ENCODE measurements around the gene MIEF1.
A peak's percentile ranks its signal among the peaks of the same experiment; 100 is the strongest.

MIEF1 gene

DNA sequence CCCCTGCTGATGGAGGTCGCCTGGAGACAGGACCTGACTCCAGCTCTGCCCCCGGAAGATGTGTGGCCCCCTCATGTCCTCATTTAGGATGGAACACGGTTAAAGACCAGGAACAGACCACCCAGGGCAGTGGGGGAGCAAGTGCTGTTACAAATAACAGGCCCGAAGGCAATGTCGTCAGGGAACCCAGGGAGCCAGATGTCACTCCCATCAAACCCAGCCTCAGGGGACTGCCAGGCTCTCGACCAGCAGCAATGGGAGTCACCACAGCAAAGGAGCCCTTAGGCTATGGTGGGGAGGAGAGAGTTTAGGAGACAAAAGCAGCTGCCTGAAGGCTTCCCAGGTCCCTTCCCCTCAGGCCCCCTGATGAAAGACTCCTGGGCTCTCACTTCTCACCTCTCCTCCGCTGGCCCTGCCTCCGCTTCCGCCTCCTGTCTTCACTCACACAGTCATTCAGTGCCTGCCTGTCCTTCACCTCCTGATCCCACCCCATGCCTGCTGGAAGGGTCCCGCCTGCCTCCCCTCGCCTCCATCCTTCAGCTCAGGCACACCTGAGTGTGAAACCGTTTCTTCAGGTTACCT, 26.1 kb downstream of the MIEF1 start:
- no peak for DNase-seq (ENCODE audit: low read depth in 2 of 2)

DNA sequence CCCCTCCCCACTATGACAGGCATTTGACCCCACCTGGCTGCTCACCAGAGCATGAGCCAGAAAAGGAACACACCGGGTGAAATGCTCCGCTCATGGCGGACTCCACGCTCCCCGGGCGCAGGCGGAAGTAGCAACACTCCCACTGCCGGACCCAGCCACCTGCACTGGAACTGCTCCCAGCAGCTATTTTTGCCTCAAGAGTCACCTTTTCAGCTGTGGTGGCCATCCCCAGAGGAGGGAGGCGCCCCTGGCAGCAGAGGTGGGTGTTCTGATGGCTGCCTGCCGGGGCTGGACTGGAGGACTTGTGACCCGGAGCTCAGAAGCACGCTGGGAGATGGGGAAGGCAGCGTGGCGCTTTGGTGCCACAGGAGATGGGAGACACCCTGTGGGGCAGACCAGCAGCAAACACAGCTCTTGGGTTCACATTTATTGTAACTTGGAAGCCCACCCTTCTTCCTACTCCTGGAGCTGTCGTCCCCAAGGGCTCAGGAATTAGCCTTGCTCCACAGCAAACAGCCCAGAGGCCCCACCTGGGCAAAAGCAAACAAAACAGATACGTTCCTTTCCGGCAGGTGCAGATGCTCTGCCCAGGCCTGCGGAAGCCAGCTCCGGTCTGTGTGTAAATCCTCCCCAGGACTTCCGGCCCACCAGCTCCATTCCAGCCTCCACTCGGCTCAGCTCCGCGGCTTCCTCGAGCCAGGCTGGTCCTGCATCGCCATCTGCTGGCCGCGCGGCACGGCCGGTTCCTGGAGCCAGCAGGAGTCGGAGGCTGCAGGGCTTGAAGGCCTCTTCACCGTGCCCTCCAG, 26.8 kb downstream of the MIEF1 start:
- peak; percentile 83 to 85 for DNase-seq (ENCODE audit: low read depth in 2 of 2)

DNA sequence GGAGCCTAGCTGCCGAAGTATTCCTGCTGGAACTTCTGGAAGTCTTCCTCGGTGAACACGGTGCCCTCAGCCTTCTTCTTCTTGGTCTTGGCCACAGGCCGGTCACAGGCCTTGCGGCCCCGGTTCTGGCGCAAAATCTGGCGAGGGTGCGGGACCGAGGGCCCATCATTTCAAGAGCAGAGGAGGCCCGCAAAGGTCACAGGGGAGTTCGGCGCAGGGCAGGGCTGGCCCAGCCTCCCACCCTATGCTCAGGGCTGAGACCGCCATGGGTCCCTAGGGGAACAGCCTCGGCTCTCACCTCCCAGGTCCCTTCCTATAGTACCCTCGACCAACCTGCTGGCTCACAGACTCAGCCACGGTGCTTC, 27.4 kb downstream of the MIEF1 start:
- DNase-seq (ENCODE audit: low read depth in 2 of 2), result no peak

DNA sequence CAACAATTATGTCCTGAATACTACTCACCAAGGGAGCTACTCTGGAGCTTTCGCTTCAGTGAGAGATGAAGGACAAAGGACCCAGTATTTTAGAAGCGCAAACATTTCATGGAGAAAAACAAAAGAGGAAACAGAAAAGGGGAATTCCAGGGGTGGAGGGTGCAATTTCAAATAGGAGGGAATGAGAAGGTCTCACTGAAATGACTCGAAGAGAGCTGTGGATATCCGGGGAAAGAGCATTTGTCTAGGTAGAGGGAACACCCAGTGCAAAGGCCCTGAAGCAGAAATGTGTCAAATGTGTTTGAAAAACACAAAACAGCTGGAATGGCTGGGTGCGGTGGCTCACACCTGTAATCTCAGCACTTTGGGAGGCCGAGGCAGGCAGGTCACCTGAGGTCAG, 28.0 kb downstream of the MIEF1 start:
- no peak for DNase-seq (ENCODE audit: low read depth in 2 of 2)

DNA sequence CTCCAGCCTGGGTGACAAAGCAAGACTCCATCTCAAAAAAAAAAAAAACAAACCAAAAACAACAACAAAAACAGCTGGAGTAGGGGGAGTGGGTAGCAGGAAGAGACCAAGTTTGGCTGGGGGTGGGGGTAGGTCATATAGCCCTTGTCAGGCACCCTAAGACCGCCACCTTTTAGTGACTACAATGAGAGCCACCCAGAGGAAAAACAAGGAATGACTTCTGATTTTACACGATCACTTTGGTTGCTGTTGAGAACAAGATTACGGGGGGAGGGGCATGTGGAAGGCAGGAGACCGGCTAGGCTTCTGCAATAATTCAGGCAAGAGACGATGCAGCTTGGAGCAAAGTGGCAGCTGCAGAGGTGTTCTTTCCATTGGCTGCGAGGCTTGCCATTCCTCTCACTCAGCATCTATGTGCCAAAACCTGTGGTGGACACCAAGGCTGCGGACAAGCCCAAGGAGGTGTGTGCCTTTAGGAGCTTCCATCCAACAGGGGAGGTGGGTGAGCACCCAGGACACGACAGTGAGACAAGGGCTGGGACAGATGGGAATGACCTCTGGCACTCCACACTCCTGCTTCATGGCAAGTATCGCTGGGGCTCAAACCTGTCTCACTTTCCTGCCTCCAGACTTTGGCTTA, 28.7 kb downstream of the MIEF1 start:
- DNase-seq (ENCODE audit: low read depth in 2 of 2), result no peak

DNA sequence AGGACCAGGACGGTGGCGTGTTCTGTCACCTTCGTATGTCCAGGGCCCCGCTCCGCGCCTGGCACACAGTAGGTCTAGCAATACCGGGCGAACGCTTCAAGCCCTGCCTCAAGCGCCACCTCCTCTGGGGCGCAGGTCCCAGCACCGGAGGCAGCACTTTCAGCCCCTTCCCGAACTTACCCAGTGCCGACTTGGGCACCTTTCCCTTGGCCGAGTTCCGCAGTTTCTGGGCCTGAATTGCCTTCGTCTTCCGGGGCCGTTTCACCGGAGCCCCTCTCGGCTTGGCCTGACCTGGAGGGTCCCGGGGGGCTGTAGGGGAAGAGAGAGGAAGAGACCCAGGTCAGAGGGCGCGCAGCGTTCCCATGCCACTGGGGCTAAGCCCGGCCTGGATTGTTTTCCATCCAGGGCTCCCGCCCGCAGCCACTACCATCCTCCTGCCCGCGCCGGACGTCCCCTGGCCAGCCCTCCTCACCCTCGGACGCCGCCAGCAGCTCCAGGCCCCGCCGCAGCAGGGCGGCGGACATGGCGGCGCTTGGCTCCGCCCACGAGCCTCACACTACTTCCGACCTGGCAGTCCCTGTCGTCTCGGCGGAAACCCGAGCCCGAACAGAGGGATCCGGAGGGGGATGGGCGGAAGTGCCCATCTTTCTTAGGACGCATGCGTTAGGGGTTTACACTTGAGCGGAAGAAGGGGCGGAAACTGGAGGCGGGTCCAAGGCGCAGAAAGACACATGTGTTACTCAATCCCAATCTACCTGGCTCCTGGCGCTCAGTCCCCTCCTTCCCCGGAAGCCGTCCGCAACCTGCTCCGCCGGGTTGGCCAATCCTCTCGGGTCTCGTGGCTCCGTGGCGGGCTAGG, 30.4 kb downstream of the MIEF1 start, which contains the start of gene RPS19BP1:
RPS19BP1 (minus strand) TSS at position 534 of the 859 bp plus-strand sequence; CDS start at position 524, 10 bp downstream.
- DNase-seq (ENCODE audit: low read depth in 2 of 2), result peak; percentile 97 to 99

DNA sequence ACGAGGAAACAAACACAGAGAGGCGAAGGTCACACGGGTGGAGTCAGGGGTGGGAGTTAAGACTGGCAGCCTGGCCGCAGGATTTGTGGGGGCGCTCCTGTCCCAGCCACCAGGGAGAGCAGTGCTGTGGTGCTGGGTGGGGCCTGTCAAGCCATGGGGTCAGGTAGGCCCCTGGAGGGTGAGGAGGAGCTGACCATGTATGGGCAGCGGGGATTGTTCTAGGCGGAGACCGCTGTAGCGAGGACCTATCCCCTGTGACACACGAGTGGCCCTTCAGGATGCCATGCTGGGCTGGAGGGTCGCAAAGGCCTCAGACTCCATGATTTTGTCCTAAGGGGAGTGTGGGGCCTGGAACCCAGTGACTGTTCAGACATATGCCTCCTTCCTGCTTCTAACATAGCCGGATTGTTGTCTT, 32.0 kb downstream of the MIEF1 start:
- DNase-seq (ENCODE audit: low read depth in 2 of 2), result no peak

DNA sequence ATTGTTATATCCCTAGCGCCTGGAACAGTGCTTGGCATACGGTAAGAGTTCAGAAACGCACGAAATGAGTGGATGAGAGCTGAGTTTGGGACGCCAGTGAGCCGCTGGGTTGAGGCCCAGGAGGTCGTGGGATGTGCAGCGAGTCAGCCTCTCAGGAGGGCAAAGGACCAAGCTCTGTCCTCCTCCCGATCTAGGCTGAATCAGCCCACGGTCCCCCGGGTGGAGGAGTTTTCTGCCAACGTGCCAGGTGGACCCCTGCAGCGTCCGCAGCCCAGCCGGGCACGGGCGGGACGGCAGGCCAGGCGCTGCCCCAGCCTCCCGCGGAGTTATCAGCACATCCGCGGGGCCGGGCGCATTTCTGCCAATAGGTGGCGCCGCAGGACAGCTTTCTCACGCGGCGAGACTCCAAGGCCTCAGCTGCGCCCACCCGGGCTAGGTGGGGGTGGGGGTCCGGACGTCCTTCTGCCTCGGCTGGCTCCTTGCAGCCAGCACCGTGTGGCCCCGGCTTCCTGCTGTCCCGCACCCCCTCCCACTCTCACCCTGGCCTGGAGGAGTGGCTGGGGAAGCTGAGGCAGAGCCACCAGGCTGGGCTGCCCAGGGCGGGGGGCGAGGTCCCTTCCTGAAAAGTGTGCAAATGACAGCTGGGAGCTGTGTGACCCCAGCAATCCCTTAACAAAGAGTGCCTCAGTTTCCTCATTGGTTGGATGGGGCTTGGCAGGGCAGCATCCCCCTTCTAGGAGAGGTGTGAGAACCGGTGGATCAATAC, 32.7 kb downstream of the MIEF1 start:
- peak; percentile 70 to 78 for DNase-seq (ENCODE audit: low read depth in 2 of 2)

DNA sequence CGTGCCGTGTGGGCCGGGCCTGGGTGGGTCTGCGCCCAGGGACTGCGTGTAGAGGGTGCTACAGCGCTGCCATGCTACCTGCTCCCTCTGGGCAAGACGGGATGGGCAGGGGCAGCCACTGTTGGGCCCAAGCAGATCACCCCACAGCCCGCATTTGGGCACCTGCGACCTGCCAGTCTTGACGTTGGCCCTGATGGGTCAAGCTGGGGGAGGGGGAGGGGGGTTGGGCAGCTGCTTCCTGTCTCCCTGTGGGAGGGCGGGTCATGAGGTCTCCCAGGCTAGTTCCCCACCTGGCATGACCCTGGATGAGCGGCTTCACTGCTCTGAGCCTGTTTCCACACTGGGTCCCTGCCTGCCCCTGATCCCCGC, 33.3 kb downstream of the MIEF1 start:
- DNase-seq (ENCODE audit: low read depth in 2 of 2), result no peak

DNA sequence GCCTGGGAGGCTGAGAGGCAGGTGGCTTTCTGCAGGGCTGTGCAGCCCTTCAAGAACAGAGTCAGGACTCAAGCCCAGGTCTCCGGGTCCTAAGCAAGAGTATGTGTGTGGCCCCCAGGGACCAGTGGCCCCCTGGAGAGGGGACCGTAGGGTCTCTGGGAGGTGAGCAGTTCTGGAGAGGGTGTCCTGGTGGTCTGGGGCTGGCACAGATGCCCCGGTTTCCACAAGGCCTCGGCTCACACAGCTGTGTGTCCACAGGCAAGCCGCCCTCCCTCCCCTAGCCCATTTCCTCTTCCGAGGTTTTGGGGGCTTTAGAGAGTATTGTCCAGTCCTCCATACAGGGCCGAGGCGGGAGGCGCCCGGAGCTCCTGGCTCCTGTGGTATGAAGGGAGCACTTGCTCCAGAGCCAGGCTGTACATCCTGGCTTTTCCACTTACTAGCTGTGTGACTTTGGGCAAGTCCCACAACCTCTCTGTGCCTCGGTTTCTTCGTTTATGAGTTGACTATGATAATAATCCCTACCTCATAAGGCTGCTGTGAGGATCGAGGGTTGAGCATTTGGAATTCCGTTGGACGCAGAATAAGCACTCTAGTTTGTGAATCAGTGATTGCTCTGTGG, 33.9 kb downstream of the MIEF1 start:
- DNase-seq (ENCODE audit: low read depth in 2 of 2), result no peak

DNA sequence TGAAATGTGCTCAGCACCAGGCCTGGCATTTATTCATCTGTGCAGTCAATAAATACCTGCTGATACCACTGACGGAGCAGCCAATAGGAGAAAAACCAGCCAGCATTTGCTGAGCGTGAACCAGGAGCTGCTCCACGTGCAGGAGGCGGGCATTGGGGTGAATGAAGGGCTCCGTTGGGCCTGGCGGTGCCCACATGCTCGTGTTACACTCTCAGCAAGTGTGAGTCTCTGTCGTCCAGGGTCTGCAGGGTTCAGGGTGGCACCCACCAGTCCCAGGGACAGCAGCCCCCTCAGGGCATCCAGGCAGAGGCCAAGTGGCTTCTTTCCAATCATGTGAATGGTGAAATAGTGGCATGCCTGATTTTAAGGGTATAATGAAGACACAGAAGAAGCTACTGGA, 34.6 kb downstream of the MIEF1 start:
- DNase-seq (ENCODE audit: low read depth in 2 of 2), result no peak

DNA sequence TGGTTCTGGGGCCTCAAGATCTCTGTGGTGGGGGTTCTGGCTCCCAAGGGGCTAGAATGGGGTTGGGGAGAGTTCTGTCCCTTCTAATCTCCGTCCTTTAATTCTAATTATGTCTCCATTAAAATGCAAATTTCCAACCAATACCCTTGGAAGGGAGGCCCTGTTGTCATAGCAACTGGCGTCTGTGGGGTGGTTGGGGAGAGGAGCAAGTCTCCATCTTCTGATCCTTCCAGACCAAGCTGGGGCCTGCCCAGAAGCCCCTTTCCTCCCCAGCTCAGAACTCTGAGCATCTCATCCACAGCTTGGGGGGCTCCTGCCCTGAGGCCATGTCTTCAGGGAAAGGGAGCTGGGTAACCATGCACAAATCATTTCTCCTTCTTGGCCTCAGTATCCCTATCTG, 35.9 kb downstream of the MIEF1 start:
- DNase-seq (ENCODE audit: low read depth in 2 of 2), result no peak

DNA sequence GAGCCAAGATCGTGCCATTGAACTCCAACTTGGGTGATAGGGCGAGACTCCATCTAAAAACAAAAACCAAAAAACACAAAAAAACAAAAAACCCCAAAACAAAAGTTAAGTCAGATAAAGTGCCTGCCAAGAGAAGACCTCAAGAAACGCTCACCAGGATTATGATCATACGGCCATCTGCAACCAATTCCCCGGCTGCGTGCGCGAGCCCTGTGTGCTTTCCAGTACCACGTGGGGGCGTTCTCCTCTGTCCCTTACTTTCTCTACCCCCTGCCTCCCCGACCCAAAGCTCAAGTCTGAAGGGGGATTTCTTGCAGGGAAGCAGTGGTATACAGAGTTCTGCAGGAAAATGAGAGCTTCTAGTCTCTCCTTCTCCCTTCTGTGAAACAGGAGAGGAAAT, 41.0 kb downstream of the MIEF1 start:
- no peak for DNase-seq (ENCODE audit: low read depth in 2 of 2)

DNA sequence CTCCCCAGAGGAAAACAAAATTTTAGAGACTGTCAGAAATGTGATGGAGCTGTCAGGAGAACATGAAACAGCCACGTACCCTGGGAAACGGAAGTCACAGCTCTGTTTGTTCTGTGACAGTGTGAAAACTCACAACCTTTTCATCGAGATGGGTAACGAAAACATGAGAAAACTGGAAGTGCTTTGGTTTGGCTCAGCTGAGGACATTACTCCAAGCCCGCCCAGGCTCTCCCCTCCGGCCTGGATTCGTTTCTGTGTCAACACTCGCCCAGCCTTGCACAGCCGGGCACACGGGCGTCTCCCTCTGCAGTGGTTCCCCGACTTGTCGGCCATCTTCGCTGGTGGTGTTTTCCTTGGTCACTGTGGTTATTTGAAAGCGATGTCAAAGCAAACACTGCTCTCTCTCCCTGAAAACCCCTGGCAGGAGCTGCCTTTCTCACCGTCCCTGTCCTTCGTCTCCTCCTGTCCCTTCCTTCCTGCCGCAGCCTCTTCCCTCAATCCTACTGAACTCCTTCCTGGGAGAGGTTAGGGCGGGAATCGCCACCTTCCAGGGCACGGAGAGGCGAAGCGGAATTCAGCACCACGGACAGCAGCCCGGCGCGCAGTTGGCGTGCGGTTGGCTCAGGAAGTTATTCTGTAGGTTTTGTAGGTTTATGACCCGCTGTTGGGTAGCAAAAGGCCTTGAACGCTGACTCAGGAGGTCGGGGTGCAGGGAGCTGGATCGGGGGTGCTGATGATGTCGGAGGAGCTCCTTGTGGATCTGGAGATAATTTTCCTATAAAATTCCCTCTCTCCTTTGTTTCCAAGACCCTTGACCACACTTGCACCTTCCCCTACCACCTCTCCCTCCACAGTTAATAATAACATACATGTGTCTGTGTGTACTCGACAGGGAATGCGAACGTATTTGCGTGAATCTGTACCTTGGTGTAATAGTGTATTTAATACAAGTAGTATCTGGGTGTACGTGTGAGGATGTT, 43.6 kb downstream of the MIEF1 start:
- peak in 1 of 2 donors; percentile 61 for DNase-seq (ENCODE audit: low read depth in 2 of 2)

DNA sequence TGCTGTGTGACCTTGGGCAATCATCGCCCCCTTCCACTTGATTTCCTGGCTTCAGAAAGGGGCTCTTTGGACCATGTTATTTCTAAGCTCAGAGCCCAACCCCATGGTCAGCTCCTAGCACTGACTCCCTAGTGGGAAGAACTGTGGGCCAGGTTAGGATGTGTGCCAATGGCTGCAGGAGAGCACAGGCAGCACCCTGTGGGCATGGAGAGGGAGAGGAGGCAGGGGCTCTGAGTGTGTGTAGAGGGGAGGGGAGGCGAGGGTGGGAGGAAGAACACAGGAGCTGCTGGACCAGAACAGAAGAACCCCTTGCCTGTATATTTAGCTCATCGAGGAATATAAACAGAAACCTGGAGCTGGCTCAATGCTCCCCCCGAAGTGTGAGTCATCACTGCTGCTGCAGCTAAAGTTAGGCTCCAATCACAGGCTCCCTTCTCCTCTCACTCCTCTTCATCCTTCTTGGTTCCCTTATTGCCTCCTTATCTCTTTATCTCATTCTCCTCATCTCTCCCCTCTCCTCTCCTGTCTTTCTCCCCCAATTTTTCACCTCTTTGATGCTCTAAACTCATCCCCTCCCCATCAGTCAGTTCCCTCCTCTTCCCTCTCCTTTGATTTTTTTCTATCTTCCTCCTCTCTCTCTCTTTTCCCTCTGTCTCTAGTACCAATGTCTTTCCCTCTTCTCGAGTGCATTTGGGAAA, 44.9 kb downstream of the MIEF1 start:
- DNase-seq (ENCODE audit: low read depth in 2 of 2), result no peak

DNA sequence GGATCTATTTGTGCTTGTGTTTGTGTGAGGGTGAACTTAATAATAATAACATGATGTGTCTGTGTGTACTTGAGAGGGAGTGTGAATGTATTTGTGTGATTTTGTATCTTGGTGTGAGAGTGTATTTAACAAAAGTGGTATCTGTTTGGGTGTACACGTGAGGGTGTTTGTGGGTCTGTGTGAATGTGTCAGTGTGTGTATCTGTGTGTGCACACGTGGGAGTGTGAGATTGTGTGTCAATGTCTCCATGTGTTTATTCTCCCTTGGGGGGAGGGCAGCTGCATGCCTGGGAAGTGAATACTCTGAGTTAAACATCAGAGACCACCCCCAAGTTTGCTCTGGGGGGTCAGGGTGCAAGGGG, 45.5 kb downstream of the MIEF1 start:
- DNase-seq (ENCODE audit: low read depth in 2 of 2), result no peak

DNA sequence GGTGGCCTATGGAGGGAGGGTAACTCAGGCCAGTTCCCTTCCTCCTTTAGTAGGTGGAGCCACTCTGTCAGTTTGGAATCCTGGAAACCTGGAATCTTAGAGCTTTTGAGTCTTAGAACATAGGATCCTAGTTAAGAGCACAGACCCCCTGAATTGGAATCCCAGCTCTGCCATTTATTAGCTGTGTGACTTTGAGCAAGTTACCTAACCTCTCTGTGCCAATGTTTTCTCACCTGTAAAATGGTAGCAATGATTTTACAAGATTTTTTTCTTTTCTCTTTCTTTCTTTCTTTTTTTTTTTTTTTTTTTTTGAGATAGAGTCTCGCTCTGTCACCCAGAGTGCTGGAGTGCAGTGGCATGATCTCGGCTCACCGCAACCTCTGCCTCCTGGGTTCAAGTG, 51.3 kb downstream of the MIEF1 start:
- no peak for DNase-seq (ENCODE audit: low read depth in 2 of 2)

DNA sequence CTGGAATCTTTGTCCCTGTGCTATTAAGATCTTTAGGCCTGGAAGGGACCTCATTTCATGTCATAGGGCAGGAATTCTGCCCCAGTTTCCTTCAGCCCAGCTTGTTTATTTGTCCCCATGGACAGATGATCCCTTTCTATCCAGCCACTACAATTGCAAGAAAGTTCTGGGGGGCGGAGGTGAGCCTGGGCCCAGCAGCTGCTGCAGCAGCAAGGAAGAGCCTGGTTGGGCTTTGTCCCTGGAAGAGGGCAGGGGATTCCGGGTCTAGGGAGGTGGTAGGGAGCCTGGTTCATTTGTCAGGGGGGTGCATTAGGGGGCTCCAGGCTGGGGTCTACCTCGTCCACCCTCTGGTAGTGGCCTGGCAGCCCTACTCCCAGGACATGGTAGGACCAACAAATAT, 52.1 kb downstream of the MIEF1 start:
- no peak for DNase-seq (ENCODE audit: low read depth in 2 of 2)

Measured in stimulated activated CD8-positive, alpha-beta memory T cell treated with anti-CD3 and anti-CD28 coated beads, Interleukin-2, amount 100 ng/mL, for 48 hours (primary cell).